GM12892 (cell line): ENCODE measurements around the gene BCL11B.

Source experiments
- DNase-seq: peaks from one replicate; pipeline ENCODE4 v3.0.0; 2011; ENCODE audit not compliant: insufficient read length
- FAIRE-seq: peaks from 2 replicates; lab custom pipeline; 2011; peaks lifted over from hg19 to GRCh38; lab: Jason Lieb, UNC
- POLR2A ChIP-seq: IDR thresholded peaks from 2 replicates; pipeline ENCODE4 v1.6.1; 2011; ENCODE audit warnings: low read depth, low read length, control low read depth
- POLR2AphosphoS5 ChIP-seq: IDR thresholded peaks from 2 replicates; pipeline ENCODE4 v1.6.1; 2011; ENCODE audit warnings: low read depth, low read length, control low read depth
- TAF1 ChIP-seq: IDR thresholded peaks from 2 replicates; pipeline ENCODE4 v1.6.1; 2011; ENCODE audit warnings: low read depth, mild to moderate bottlenecking, control low read depth, low read length, borderline replicate concordance

Gene BCL11B

GRCh38 chr14:99157246-99157645 is 114.8 kb downstream of the BCL11B start:
- FAIRE-seq (no peak), DNase-seq (no peak)
- no peak for TF ChIP-seq POLR2AphosphoS5
- TF ChIP-seq TAF1, result no peak
- no peak for TF ChIP-seq POLR2A

- TF ChIP-seq POLR2A (no peak), POLR2AphosphoS5 (no peak), TAF1 (no peak)
- DNase-seq (no peak), FAIRE-seq (no peak)
Observed at GRCh38 chr14:99156814-99157213, 115.2 kb downstream of the BCL11B start.

GRCh38 chr14:99156090-99156425 is 115.9 kb downstream of the BCL11B start:
- TF ChIP-seq POLR2A (no peak), POLR2AphosphoS5 (no peak), TAF1 (no peak)
- FAIRE-seq, result no peak
- no peak for DNase-seq

GRCh38 chr14:99155173-99156089 is 116.6 kb downstream of the BCL11B start:
- FAIRE-seq, result no peak
- DNase-seq, result no peak
- TF ChIP-seq POLR2AphosphoS5 (no peak), POLR2A (no peak), TAF1 (no peak)

GRCh38 chr14:99150236-99150635 is 121.8 kb downstream of the BCL11B start:
- no peak for TF ChIP-seq TAF1
- TF ChIP-seq POLR2AphosphoS5, result no peak
- no peak for TF ChIP-seq POLR2A
- no peak for DNase-seq
- FAIRE-seq, result no peak

- DNase-seq (no peak), FAIRE-seq (no peak)
- TF ChIP-seq TAF1 (no peak), POLR2AphosphoS5 (no peak)
Observed at GRCh38 chr14:99148861-99149610, 123.0 kb downstream of the BCL11B start.

GRCh38 chr14:99148131-99148530 is 123.9 kb downstream of the BCL11B start:
- TF ChIP-seq POLR2A (no peak), POLR2AphosphoS5 (no peak), TAF1 (no peak)
- FAIRE-seq, result no peak
- DNase-seq, result no peak

- no peak for TF ChIP-seq POLR2AphosphoS5
- TF ChIP-seq TAF1, result no peak
- no peak for TF ChIP-seq POLR2A
- DNase-seq (no peak), FAIRE-seq (no peak)
Observed at GRCh38 chr14:99147366-99147740, 124.6 kb downstream of the BCL11B start.

- DNase-seq (no peak), FAIRE-seq (no peak)
- TF ChIP-seq TAF1 (no peak), POLR2A (no peak), POLR2AphosphoS5 (no peak)
Observed at GRCh38 chr14:99146616-99147365, 125.2 kb downstream of the BCL11B start.

- TF ChIP-seq TAF1 (no peak), POLR2A (no peak), POLR2AphosphoS5 (no peak)
- DNase-seq, result no peak
- FAIRE-seq, result no peak
Observed at GRCh38 chr14:99145307-99145706, 126.7 kb downstream of the BCL11B start.

- no peak for DNase-seq
- FAIRE-seq, result no peak
- no peak for TF ChIP-seq POLR2AphosphoS5
- no peak for TF ChIP-seq TAF1
- no peak for TF ChIP-seq POLR2A
Observed at GRCh38 chr14:99143793-99144192, 128.2 kb downstream of the BCL11B start.

- TF ChIP-seq POLR2AphosphoS5, result no peak
- DNase-seq (no peak), FAIRE-seq (no peak)
Observed at GRCh38 chr14:99143126-99143525, 128.9 kb downstream of the BCL11B start.

- TF ChIP-seq TAF1 (no peak), POLR2AphosphoS5 (no peak), POLR2A (no peak)
Observed at GRCh38 chr14:99141236-99141635, 130.8 kb downstream of the BCL11B start.

More at GRCh38 chr14:99141236-99141635, 130.8 kb downstream of the BCL11B start:
- DNase-seq (no peak), FAIRE-seq (no peak)
